Measurements from ENCODE around the gene KDM4E.

DNA sequence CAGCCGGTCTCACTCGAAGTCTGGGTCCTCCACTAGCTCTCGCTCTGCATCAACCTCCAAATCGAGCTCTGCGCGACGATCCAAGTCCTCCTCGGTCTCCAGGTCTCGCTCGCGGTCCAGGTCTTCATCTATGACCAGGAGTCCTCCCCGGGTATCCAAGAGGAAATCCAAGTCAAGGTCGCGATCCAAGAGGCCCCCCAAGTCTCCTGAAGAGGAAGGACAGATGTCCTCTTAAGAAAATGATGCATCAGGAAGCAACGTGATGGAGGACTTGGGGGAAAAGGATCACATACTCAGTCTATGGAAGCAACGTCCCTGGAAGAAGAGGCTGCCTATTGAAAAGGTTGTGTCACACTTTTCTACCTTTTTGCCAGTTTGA, 42.8 kb downstream of the KDM4E start:
- TF ChIP-seq POLR2AphosphoS5 (IDR thresholded peaks at IDR 0.05; ENCODE audit: low read depth, low read length), result no peak
- no peak for TF ChIP-seq POLR2A (IDR thresholded peaks at IDR 0.05; ENCODE audit: low read depth, low read length)

Measured in GM12892 (cell line).